HG03108 (cell line): Measurements from ENCODE around the gene GABRR3.

Experiments
- ATAC-seq: cut with Tn5 transposase; IDR thresholded peaks from one replicate; pipeline ENCODE4 v1.9.1; 2021; ENCODE audit warnings: moderate library complexity; ENCODE audit not compliant: unreplicated experiment

The GABRR3 gene

GRCh38 chr3:98035208-98035607, at the start of gene GABRR3:
Gene GABRR3 (minus strand): TSS chr3:98035315. CDS start chr3:98034987, 328 bp downstream.
- no peak for ATAC-seq

GRCh38 chr3:98073486-98073885, 38.4 kb upstream of the GABRR3 start:
- no peak for ATAC-seq

- ATAC-seq: no peak
Measured at GRCh38 chr3:98070840-98071239, 35.7 kb upstream of the GABRR3 start.

GRCh38 chr3:98068824-98069223, 33.7 kb upstream of the GABRR3 start:
- ATAC-seq: no peak

- ATAC-seq: no peak
Measured at GRCh38 chr3:98058244-98058960, 23.3 kb upstream of the GABRR3 start.

- no peak for ATAC-seq
Measured at GRCh38 chr3:98057631-98058030, 22.5 kb upstream of the GABRR3 start.

- ATAC-seq: no peak
Measured at GRCh38 chr3:98056035-98056434, 20.9 kb upstream of the GABRR3 start.

GRCh38 chr3:98049271-98049670, 14.2 kb upstream of the GABRR3 start:
- no peak for ATAC-seq

GRCh38 chr3:98048586-98048985, 13.5 kb upstream of the GABRR3 start:
- ATAC-seq: no peak

GRCh38 chr3:98041350-98041749, 6.2 kb upstream of the GABRR3 start:
- ATAC-seq: no peak

- peak; percentile 90 for ATAC-seq
Measured at GRCh38 chr3:98039322-98040024, 4.4 kb upstream of the GABRR3 start.

- no peak for ATAC-seq
Measured at GRCh38 chr3:98038876-98039275, 3.8 kb upstream of the GABRR3 start.

- no peak for ATAC-seq
Measured at GRCh38 chr3:98038286-98038685, 3.2 kb upstream of the GABRR3 start.

- no peak for ATAC-seq
Measured at GRCh38 chr3:98034486-98034885, 629 bp downstream of the GABRR3 start.

GRCh38 chr3:98034036-98034435, 1.1 kb downstream of the GABRR3 start:
- ATAC-seq: no peak

GRCh38 chr3:98032904-98033303, 2.2 kb downstream of the GABRR3 start:
- no peak for ATAC-seq

- ATAC-seq: no peak
Measured at GRCh38 chr3:98032265-98032664, 2.9 kb downstream of the GABRR3 start.

GRCh38 chr3:98029083-98029482, 6.0 kb downstream of the GABRR3 start:
- no peak for ATAC-seq

- peak; percentile 27 for ATAC-seq
Measured at GRCh38 chr3:98027085-98027446, 8.0 kb downstream of the GABRR3 start.

- ATAC-seq: peak; percentile 53
Measured at GRCh38 chr3:98026425-98027084, 8.6 kb downstream of the GABRR3 start.

GRCh38 chr3:98025392-98025945, 9.6 kb downstream of the GABRR3 start:
- ATAC-seq: no peak
